Right lobe of liver (tissue), 6 donors: ENCODE results near the gene TACO1. TPM values are rescaled to one million over a fixed set of nuclear protein-coding genes. Genes with fewer than 3 reads are reported as not detected.

Experiments
- ATAC-seq, 4 donors: fragments of 200-7000 bp; cut with Tn5 transposase; one replicate each; pipeline ENCODE4 v1.9.1; 2020; ENCODE audit warnings: mild to moderate bottlenecking in 4 of 4, moderate library complexity in 4 of 4
- DNase-seq, 3 donors: peaks; one replicate each; pipeline ENCODE4 v3.0.0-alpha.2; 2020
- H3K27ac ChIP-seq, 3 donors: fragments of 200-600 bp; one replicate each; pipeline ENCODE4 v1.8.0; 2022
- H3K27me3 ChIP-seq, 2 donors: fragments of 200-600 bp; one replicate each; pipeline ENCODE4 v1.8.0; 2022
- H3K36me3 ChIP-seq, 4 donors: fragments of 200-600 bp; sonication (generic) in 1 of 4; one replicate each; pipeline versions ENCODE4 v1.5.1 to v1.8.0; 2017 to 2022; ENCODE audit warnings: control low read depth in 1 of 4
- H3K4me1 ChIP-seq, 4 donors: fragments of 200-600 bp; sonication (generic) in 1 of 4; one replicate each; pipeline versions ENCODE4 v1.5.1 to v1.8.0; 2017 to 2022; ENCODE audit warnings: control low read depth in 1 of 4
- H3K4me3 ChIP-seq, 3 donors: fragments of 200-600 bp; one replicate each; pipeline ENCODE4 v1.8.0; 2022
- H3K9me3 ChIP-seq, 4 donors: fragments of 200-600 bp; sonication (generic) in 1 of 4; one replicate each; pipeline versions ENCODE4 v1.5.1 to v1.8.0; 2017 to 2022; ENCODE audit warnings: control low read depth in 1 of 4
- POLR2A ChIP-seq: fragments of 450-650 bp; IDR thresholded peaks from one replicate; pipeline ENCODE4 v1.6.1; 2017; ENCODE audit warnings: antibody characterized with exemption, mild to moderate bottlenecking
- WGBS: methylation state at CpG from one replicate; pipeline ENCODE4 v1.1.6; 2018; ENCODE audit warnings: low coverage, low lambda C conversion rate; ENCODE audit not compliant: insufficient coverage; ENCODE audit errors: missing lambda C conversion rate; 5-methylcytosine and 5-hydroxymethylcytosine counted together
- intact Hi-C, 2 donors: fragments of 100-400 bp; cut with DNase I; formaldehyde crosslinking; loops; one replicate each; pipeline versions ENCODE4 v1.11.2 to v1.14.1; 2022
- total RNA-seq, 6 experiments: library from RNA; depleted of rRNA in 2 of 6; stranded (reverse); fragments of >200 nt in 2 of 6; fragmentation: NEBNext Ultra II Directional in 3 of 6; extraction: Animal tissue kit (Norgen Biotek cat#: 25700) in 3 of 6; gene quantifications; one replicate each; pipeline versions ENCODE4 v1.1.0 to v1.2.4, GENCODE V29; 2016 to 2023
- TF ChIP-seq, protein P1 (sequence below), 4 donors: fragments of 200-600 bp in 3 of 4; fragments of 450-650 bp in 1 of 4; IDR thresholded peaks; one replicate each; pipeline versions ENCODE4 v1.5.1 to v1.8.0; 2016 to 2022; ENCODE audit warnings: antibody characterized with exemption in 4 of 4, mild to moderate bottlenecking in 2 of 4
- donor health status: DM: no; HTN: yes; CAD: no.
- donor health status: DM: no; HTN: no; CAD: no.
- donor health status: DM: no; HTN: no; CAD: no.
- donor health status: DM: no; HTN: yes; CAD: no.
- donor health status: DM: no; HTN: yes; CAD: no.

The TACO1 gene
- total RNA-seq, 6 experiments from 2014 or later: 30.6 to 46.7 (median 35.5) TPM

DNA sequence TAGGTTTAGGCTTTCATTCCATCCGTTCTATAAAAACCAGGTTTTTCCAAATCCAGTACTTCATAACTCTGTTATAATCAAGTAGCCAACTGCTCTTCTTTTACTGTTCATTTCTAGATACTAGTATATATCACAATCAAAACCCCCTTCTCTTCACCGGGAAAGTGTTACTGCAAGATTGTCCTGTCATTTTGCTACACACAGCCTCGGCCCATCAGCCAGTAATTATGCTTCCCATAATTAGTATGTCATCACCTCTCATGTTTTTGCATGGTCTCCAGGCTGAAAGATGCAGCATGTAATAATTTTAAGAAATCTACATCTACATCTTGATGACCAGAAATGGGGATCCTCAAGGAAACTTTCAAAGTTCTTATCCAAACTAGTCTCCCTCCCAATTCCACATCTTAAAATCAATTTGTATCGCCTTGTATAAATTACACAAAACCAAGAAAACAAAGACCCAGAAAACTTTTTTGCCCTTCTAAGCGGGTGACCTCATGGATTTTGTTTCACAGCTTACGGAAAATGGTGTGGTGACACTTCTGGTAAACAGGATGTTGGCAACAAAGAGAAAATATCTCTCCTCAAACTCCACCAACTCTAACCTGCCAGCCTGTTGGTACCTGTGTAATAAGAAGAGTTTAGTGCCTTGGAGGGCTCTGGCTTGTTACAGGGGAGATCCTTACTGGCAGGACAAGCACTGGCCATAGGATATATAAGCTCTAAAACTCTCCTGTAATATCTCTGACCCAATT lies 9.3 kb downstream of the TACO1 start:
- intact Hi-C loops: loop anchor here (5.0 kb wide), 1 partner anchor 183 kb away; no protein-coding TSS in a partner anchor
- DNase-seq (no peak), ATAC-seq (peak in 2 of 4 donors; percentile 39 to 51)
- Histone ChIP-seq H3K36me3 (peaks cover 0 to 41% (median 19%) of the 10 kb centered on the region in 4 donors), H3K27ac (peak overlapping the region in 2 of 3 donors; percentile 29 to 72), H3K4me1 (peaks cover 0 to 6% (median 0%) of the 10 kb centered on the region in 4 donors), H3K4me3 (no peak overlapping the region), H3K9me3 (no peaks in the 10 kb centered on the region), H3K27me3 (no peaks in the 10 kb centered on the region)
- TF ChIP-seq POLR2A: no peak
- TF ChIP-seq, protein P1, sequence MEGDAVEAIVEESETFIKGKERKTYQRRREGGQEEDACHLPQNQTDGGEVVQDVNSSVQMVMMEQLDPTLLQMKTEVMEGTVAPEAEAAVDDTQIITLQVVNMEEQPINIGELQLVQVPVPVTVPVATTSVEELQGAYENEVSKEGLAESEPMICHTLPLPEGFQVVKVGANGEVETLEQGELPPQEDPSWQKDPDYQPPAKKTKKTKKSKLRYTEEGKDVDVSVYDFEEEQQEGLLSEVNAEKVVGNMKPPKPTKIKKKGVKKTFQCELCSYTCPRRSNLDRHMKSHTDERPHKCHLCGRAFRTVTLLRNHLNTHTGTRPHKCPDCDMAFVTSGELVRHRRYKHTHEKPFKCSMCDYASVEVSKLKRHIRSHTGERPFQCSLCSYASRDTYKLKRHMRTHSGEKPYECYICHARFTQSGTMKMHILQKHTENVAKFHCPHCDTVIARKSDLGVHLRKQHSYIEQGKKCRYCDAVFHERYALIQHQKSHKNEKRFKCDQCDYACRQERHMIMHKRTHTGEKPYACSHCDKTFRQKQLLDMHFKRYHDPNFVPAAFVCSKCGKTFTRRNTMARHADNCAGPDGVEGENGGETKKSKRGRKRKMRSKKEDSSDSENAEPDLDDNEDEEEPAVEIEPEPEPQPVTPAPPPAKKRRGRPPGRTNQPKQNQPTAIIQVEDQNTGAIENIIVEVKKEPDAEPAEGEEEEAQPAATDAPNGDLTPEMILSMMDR (IDR thresholded peaks at IDR 0.05): no peak
- 48% methylated on average over 6 of the region's 6 CpGs for WGBS

DNA sequence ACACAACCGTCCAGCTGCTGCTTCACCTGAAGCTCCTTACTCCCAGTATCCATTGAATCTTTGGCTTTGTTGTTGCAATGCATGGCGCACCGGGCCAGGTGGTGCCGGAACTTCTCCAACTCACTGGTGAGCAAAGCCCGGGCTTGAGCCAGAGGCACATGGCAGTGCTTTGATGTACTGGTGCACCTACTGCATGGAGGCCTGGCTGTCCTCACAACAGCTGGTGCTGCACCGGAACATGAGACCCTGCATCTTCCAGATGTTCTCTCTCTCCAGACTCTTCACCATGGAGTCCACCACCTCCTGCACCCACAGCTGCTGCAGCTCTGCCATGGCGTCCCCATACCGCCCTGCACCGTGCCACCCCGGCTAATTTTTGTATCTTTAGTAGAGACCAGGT lies 10.2 kb downstream of the TACO1 start:
- no peak overlapping the region for H3K4me3 ChIP-seq
- WGBS: 92% methylated on average over 6 of the region's 10 CpGs
- ATAC-seq (peak in 1 of 4 donors; percentile 13), DNase-seq (no peak)
- H3K36me3 ChIP-seq: peaks cover 0 to 32% (median 12%) of the 10 kb centered on the region in 4 donors
- peaks cover 0 to 6% (median 0%) of the 10 kb centered on the region in 4 donors for H3K4me1 ChIP-seq
- H3K9me3 ChIP-seq: no peaks in the 10 kb centered on the region
- H3K27me3 ChIP-seq: no peaks in the 10 kb centered on the region
- intact Hi-C loops: loop anchor here in 1 of 2 donors (5.0 kb wide), 1 partner anchor 184 kb away; no protein-coding TSS in a partner anchor
- TF ChIP-seq, protein P1 (IDR thresholded peaks at IDR 0.05): no peak
- TF ChIP-seq POLR2A: no peak
- peak overlapping the region in 2 of 3 donors; percentile 29 to 72 for H3K27ac ChIP-seq

DNA sequence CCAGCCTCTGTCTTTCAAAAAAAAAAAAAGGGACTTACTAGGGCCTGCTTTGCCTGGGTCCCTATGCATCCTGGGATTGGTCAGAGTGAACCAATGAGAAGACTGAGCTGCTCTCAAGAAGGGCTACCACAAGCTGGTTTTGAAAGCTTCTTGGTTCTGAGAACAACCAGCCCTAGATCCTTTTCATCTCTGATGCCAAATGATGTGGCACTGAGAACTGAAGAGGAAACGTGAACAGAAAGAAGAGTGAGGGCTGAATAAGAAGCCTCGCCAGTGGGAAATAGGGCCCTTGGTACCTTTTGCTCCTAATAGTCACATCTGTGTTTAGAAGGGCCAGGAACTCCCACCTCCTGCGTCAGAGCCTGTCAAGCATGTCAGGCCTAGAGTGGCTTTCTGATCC lies 10.7 kb downstream of the TACO1 start:
- DNase-seq (no peak), ATAC-seq (no peak)
- H3K27ac ChIP-seq: peak overlapping the region in 1 of 3 donors; percentile 72
- H3K4me1 ChIP-seq: peaks cover 0 to 6% (median 0%) of the 10 kb centered on the region in 4 donors
- H3K27me3 ChIP-seq: no peaks in the 10 kb centered on the region
- TF ChIP-seq POLR2A: no peak
- TF ChIP-seq, protein P1 (IDR thresholded peaks at IDR 0.05): no peak
- H3K4me3 ChIP-seq: no peak overlapping the region
- no peaks in the 10 kb centered on the region for H3K9me3 ChIP-seq
- intact Hi-C loops: loop anchor here in 1 of 2 donors (5.0 kb wide), 1 partner anchor 184 kb away; no protein-coding TSS in a partner anchor
- peaks cover 0 to 27% (median 10%) of the 10 kb centered on the region in 4 donors for H3K36me3 ChIP-seq
- 72% methylated on average over 3 of the region's 3 CpGs for WGBS

DNA sequence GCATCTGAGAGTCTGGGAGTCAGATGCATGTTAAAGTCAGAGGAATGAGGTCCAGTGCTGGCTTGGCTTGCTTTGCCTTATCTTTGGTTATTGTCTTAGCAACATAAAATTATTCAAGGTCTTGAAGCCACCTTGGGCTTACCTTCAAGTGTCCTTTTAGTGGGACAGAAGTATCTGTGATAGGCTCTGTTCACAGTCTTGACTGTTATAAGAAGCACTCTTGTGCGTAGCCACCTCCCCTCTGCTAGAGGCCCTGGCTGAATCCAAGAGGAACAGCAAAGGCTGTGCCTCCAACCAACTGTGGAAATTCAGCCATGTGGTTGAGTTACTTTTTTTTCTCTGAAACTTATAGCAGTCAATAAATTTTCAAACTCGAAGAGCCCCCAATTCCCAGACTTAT lies 13.0 kb downstream of the TACO1 start:
- H3K4me1 ChIP-seq: peaks cover 0 to 6% (median 0%) of the 10 kb centered on the region in 4 donors
- H3K4me3 ChIP-seq: no peak overlapping the region
- DNase-seq (no peak), ATAC-seq (no peak)
- WGBS: 62% methylated on average over 2 of the region's 2 CpGs
- no peaks in the 10 kb centered on the region for H3K9me3 ChIP-seq
- TF ChIP-seq, protein P1 (IDR thresholded peaks at IDR 0.05): no peak
- no peak for TF ChIP-seq POLR2A
- peaks cover 0 to 4% (median under 1%) of the 10 kb centered on the region in 4 donors for H3K36me3 ChIP-seq
- intact Hi-C loops: loop anchor here in 1 of 2 donors (5.0 kb wide), 1 partner anchor 186 kb away; no protein-coding TSS in a partner anchor
- no peaks in the 10 kb centered on the region for H3K27me3 ChIP-seq
- H3K27ac ChIP-seq: no peak overlapping the region
